Endometrium (tissue), 2 donors: ENCODE results near the gene CCDC77.

Experiments used
- FAIRE-seq: peaks from 2 replicates; lab custom pipeline; 2012; peaks lifted over from hg19 to GRCh38; lab: Jason Lieb, UNC
- donor health status: control.
- donor health status: control.

CCDC77 gene

GRCh38 chr12:452667-453210 lies 51.3 kb downstream of the CCDC77 start:
- no peak for FAIRE-seq

GRCh38 chr12:454833-455232 lies 53.4 kb downstream of the CCDC77 start:
- FAIRE-seq: no peak

GRCh38 chr12:455821-456220 lies 54.4 kb downstream of the CCDC77 start:
- FAIRE-seq: no peak

- FAIRE-seq: no peak
Observed at GRCh38 chr12:457676-458075, 56.2 kb downstream of the CCDC77 start.

GRCh38 chr12:459050-459429 lies 57.6 kb downstream of the CCDC77 start:
- FAIRE-seq: no peak

DNA sequence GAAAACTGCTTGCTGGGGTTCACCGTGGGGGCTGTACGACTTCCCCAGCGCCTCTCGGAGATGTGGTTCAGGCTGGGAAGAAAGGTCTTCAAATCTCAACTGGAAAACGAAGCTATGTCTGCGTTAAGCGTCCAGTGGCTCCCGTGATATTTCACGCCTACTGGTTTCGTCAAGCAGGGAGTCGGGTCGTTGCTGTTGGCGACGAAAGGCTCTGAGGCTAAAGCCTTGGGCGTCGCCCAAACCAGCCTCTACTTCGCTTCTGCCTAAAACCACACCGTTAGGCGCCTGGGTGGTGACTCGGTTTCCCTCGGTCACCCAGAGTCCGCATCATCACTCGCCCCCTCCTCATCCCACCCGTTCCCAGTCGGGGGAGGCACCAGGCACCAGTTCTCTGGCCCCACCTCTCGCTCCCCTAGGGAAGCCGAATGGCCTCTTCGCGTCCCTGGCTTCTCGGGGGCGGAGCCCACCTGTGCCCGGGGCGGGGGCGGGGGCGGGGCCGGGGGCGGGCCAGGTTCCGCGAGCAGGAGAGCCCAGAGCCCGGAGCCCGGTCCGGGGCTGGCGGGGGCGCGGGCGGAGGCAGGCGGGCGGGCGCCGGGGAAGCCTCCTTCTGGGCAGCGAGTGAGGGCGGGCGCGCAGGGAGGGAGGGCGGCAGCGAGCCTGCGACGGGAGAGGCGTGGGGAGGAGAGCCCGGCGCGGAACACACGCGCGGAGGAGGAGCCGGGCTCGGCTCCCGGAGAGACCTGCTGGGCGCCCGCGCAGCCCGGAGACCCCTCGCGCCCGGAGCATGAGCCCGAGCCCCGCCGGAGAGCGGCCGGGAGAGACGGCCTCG lies 58.2 kb downstream of the CCDC77 start, which contains the start of gene B4GALNT3:
B4GALNT3 (plus strand) TSS at position 510 of the 829 bp plus-strand sequence. CDS start 438 bp downstream, outside the sequence.
- no peak for FAIRE-seq

- FAIRE-seq: no peak
Observed at GRCh38 chr12:460261-461230, 59.1 kb downstream of the CCDC77 start.

DNA sequence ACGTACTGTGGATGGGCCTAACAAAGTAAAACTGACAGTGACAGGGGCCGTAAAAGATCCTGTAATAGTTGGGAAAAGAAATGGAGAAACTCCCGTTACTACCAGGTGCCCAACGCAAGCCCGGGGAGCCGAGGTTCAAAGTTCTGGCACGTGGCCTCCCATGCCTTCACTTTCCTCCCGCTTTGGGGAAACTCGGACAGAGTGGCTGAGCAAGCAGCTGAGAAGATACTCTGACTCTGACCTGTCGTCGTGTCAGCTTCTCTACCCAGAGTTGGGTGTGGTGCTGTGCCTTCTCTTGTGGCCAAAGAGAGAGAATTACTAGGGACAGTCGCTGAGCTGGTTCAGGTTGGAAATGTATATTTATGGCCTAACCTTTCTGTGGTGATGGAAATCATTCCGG lies 60.0 kb downstream of the CCDC77 start:
- no peak for FAIRE-seq

DNA sequence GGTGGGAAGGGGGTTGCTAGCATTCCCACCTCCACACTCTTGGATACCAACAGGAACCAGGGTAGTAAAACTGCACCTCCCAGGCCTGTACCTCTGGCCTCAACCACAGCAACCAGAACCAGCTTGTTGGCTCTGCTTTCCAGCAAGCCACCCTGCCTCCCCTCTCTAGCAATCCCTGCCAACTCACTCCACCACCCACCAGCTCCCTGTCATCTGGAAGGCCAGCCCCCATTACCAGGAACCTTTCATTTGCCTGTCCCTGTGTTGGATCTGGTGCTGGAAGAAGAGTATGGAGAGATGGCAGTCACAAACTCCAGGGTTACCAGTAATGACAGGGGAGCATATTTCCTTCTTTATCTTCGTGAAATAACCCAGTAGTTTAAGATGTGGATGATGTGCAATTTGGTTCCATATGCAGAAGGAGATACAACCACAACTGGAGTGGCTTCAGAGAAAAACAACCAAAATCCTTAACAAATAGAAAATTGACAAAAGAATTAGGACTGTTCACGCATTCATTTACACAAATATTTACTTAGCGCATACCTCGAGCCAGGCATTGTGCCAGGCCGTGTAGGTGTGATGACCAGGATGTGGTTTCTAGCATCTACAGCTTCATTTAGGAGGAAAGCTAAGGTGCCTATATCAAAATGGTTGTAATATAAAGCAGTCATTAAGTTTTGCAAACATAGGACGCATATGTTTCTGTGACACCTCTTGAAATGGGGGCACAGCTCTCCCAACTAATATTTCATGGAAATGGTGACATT lies 61.7 kb downstream of the CCDC77 start:
- no peak for FAIRE-seq

DNA sequence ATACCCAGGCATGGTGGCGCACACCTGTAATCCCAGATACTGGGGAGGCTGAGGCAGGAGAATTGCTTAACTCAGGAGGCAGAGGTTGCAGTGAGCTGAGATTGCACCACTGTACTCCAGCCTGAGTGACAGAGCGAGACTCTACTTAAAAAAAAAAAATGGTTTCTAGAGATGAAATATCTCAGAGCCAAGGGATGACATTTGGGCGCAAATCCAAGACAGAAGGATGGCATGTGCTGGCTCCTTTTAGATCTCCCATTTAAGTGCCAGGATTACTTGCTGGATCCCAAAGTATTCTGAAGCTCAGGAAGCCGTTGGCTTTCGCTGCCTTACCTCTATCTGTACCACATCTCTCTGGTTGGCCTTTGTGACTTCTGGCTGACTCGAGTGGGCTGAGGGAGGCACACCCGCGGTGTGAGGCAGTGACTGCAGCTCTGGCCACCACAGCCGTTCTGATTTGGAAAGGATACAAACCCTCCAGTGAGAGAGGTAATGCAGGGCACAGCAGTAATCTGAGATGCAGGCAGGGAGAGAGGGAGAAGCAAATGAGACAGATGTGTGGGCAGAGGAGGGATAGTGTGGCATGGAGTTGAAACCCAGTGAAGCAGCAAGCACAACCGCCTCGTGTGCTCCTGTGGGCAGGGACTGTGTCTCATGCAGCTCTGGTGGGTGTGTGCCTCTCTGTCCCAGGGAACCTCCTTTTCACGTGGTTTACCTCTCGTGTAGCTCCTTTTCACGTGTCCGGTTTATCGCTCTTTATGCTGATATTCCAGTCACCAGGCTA lies 63.2 kb downstream of the CCDC77 start:
- no peak for FAIRE-seq

GRCh38 chr12:466039-466438 lies 64.6 kb downstream of the CCDC77 start:
- FAIRE-seq: no peak

GRCh38 chr12:466762-467161 lies 65.3 kb downstream of the CCDC77 start:
- no peak for FAIRE-seq

- FAIRE-seq: no peak
Observed at GRCh38 chr12:467591-467990, 66.1 kb downstream of the CCDC77 start.

- no peak for FAIRE-seq
Observed at GRCh38 chr12:468671-469389, 67.4 kb downstream of the CCDC77 start.

DNA sequence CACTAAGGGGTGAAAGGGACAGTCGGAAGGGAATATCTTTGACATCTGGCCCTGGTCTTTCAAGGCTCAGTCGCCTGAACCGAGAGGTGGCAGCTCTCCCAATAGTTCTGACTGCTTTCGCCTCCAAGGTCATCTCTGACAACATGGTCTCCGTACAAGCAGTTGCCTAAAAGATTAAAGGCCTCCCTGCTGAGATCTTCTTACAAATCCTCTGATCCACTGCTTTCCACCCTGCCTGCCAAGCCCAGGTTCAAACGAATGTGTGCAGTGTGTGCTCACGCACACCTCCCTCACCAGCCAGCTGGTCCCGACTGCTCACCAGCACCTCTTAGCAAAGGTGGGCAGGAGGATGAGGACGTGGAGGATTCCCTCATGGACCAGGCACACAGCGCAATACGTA lies 68.7 kb downstream of the CCDC77 start:
- no peak for FAIRE-seq

- no peak for FAIRE-seq
Observed at GRCh38 chr12:473198-473597, 71.8 kb downstream of the CCDC77 start.

DNA sequence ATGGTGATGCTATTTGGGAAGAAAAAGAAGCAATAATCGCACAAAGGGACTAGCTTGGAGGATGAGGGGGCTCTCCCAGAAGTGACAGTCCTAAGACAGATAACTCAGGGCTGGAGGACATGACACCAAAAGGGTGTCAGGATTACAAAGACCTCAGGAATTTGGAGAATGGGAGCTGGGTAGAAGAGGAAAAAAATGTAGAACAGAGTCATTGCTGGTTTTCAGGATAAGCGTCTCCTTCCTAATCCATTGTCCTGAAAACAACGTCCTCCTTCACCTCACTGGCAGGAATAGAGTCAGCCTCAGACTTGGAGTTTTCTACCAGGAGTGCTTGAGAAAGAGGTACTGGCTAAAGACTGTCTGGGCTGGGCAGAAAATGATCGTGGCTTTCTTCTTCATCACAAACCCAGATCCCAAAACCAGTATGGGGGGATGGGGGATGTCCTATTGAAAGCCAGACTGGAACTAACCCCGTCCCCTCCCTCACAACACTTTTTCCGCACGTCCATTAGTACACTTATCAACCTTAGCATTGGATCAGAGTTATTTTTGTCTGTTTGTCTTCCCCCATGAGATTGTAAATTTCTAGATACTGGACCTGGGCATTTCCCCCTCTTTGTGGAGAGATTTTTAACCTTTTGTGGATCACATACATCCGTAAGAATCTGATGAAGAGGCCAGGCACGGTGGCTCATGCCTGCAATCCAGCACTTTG lies 72.6 kb downstream of the CCDC77 start:
- no peak for FAIRE-seq

- FAIRE-seq: no peak
Observed at GRCh38 chr12:475286-475685, 73.8 kb downstream of the CCDC77 start.

GRCh38 chr12:479161-479560 lies 77.7 kb downstream of the CCDC77 start:
- no peak for FAIRE-seq
